ENCODE results near the gene ANGPT4. TPM values are rescaled to one million over a fixed set of nuclear protein-coding genes. Genes with fewer than 3 reads are reported as not detected.

The ANGPT4 gene
- total RNA-seq, 1 donor from 2014 or later: not detected

DNA sequence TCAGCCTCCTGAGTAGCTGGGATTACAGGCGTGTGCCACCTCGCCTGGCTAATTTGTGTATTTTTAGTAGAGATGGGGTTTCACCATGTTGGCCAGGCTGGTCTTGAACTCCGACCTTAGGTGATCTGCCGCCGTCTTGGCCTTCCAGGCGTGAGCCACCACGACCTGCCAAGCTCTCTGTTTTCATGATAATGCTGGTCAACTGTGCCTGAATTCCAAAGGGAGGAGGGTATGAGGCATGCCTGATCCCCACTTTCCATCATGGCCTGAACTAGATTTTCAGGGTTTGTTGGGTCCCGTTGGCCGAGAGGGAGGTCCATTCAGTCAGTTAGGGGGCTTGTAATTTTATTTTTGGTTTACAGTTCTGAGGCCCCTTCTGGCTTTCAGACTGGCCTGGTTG lies 28.0 kb upstream of the ANGPT4 start:
- H3K36me3 Mint-ChIP-seq (ENCODE audit: low read depth): no peaks in the 10 kb centered on the region

GRCh38 chr20:942611-943010 lies 26.5 kb upstream of the ANGPT4 start:
- Mint-ChIP-seq H3K27ac (no peak overlapping the region), H3K4me3 (no peak overlapping the region), H3K36me3 (ENCODE audit: low read depth) (no peaks in the 10 kb centered on the region), H3K9me3 (no peaks in the 10 kb centered on the region), H3K4me1 (no peaks in the 10 kb centered on the region), H3K27me3 (peaks cover 15% of the 10 kb centered on the region)
- DNase-seq: no peak
- TF ChIP-seq CTCF (IDR thresholded peaks at IDR 0.05): no peak
- ChIA-PET POLR2A (no interaction called here), CTCF (no interaction called here)
- intact Hi-C loops (cut with micrococcal nuclease): no loop called here
- no peak for ATAC-seq (ENCODE audit: low read depth)

More for the DNA sequence above, 28.0 kb upstream of the ANGPT4 start:
- Mint-ChIP-seq H3K4me3 (no peak overlapping the region), H3K27me3 (peaks cover 10% of the 10 kb centered on the region), H3K27ac (no peak overlapping the region), H3K4me1 (no peaks in the 10 kb centered on the region), H3K9me3 (no peaks in the 10 kb centered on the region)
- ATAC-seq (ENCODE audit: low read depth): no peak
- intact Hi-C loops (cut with micrococcal nuclease): no loop called here
- ChIA-PET CTCF (no interaction called here), POLR2A (no interaction called here)
- no peak for DNase-seq
- TF ChIP-seq CTCF (IDR thresholded peaks at IDR 0.05): no peak

DNA sequence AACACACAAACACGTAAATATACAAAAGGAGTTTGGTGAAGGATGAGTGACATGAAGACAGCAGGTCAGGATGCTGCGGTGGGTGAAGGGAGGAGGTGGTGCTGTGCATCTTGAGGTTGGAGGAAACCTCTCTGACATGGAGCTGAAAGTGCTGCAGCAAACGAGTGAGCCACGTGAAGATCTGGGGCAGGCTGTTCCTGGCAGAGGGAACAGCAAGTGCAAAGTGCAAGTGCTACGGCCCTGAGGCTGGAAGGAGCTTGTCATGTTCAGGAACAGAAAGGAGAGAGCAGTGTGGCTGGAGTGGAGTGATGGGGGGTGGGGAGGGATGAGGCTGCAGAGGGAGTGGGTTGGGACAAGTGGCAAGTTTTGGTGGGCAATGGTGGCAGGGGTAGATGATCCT lies 24.8 kb upstream of the ANGPT4 start:
- TF ChIP-seq CTCF (IDR thresholded peaks at IDR 0.05): no peak
- ChIA-PET CTCF (no interaction called here), POLR2A (no interaction called here)
- H3K36me3 Mint-ChIP-seq (ENCODE audit: low read depth): no peaks in the 10 kb centered on the region
- H3K9me3 Mint-ChIP-seq: no peaks in the 10 kb centered on the region
- no peak overlapping the region for H3K4me3 Mint-ChIP-seq
- intact Hi-C loops (cut with micrococcal nuclease): no loop called here
- no peak for ATAC-seq (ENCODE audit: low read depth)
- no peak overlapping the region for H3K27ac Mint-ChIP-seq
- no peaks in the 10 kb centered on the region for H3K4me1 Mint-ChIP-seq
- H3K27me3 Mint-ChIP-seq: peaks cover 12% of the 10 kb centered on the region
- DNase-seq: no peak

DNA sequence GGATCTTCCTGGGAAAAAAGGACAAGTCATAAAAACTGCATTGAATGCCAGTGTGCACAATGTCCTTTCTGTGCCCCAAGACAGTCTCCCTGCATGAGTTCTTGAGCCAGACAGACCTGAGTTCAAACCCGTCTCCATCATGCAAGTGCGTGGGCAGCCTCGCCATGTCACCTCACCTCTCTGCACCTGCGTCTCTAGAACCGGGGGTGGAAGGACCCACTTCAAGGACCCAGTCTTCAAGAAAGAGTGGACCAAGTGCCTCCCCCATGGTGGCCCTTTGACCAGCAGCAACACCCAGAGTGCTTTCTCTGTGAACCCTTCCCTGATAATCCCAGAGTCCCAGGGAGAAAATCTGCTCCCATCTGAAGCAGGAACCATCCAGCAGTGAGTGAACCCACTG lies 23.5 kb upstream of the ANGPT4 start:
- POLR2A ChIA-PET: no interaction called here
- H3K27ac Mint-ChIP-seq: no peak overlapping the region
- ATAC-seq (ENCODE audit: low read depth) (no peak), DNase-seq (no peak)
- no peak overlapping the region for H3K4me3 Mint-ChIP-seq
- intact Hi-C loops (cut with micrococcal nuclease): no loop called here
- TF ChIP-seq CTCF (IDR thresholded peaks at IDR 0.05): no peak
- H3K9me3 Mint-ChIP-seq: no peaks in the 10 kb centered on the region
- H3K36me3 Mint-ChIP-seq (ENCODE audit: low read depth): no peaks in the 10 kb centered on the region
- CTCF ChIA-PET: no interaction called here
- H3K4me1 Mint-ChIP-seq: no peaks in the 10 kb centered on the region
- H3K27me3 Mint-ChIP-seq: peaks cover 12% of the 10 kb centered on the region

GRCh38 chr20:934186-934840 lies 18.2 kb upstream of the ANGPT4 start:
- CTCF ChIA-PET: no interaction called here
- Mint-ChIP-seq H3K27ac (no peak overlapping the region), H3K36me3 (ENCODE audit: low read depth) (no peaks in the 10 kb centered on the region)

More at GRCh38 chr20:934186-934840, 18.2 kb upstream of the ANGPT4 start:
- POLR2A ChIA-PET: no interaction called here
- Mint-ChIP-seq H3K27me3 (peaks cover 7% of the 10 kb centered on the region), H3K4me1 (no peaks in the 10 kb centered on the region), H3K4me3 (no peak overlapping the region), H3K9me3 (peaks cover 11% of the 10 kb centered on the region)
- intact Hi-C loops (cut with micrococcal nuclease): no loop called here
- DNase-seq (no peak), ATAC-seq (ENCODE audit: low read depth) (no peak)
- no peak for TF ChIP-seq CTCF (IDR thresholded peaks at IDR 0.05)
